Stimulated activated CD4-positive, alpha-beta T cell treated with anti-CD3 and anti-CD28 coated beads, Interleukin-4, amount 100 ng/mL, for 24 hours (primary cell): Measurements from ENCODE around the gene TTLL11.

Source experiments
- DNase-seq: peaks from one replicate; pipeline ENCODE4 v3.0.0-alpha.2; 2020

TTLL11 gene

DNA sequence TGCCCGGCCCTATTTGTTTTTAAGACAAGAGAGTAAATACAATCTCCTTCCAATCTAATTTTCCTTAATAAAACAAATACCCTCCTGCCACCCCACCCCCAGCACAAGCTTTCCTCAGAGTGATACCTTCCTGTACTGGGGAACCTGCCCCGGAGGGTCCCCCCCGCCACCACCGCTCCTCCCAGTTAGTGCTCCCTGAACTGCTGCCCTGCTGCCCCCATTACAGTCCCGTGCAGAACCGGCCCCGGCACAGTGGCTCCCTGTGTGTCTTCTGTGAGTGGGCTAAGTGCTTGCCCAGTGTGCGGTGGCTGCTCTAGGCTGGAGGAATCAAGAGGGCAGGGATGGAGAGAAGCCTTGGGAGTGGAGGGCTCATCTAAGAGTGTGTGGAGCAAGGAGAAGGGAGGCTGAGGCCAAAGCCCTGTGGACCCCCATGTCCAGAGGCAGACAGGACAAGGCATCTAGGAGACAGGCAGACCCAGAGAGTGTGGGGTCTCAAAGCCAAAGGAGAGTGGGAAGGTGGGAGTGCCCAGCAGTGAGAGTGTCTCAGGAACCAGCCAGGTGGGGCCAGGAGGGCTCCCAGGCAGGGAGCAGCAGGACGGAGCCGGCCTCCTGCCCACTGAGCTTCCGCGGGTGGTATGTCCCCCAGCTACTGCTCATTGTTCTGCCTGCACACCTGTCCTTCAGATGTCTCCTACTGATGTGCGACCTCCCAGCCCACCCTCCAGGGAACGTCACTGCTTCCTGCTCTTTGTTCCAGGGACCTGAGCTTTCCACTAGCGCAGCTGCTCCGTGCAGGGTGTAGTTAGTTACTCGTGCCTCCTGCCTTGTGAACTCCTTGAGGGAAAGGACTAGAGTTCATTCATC lies 312.7 kb downstream of the TTLL11 start:
- no peak for DNase-seq

DNA sequence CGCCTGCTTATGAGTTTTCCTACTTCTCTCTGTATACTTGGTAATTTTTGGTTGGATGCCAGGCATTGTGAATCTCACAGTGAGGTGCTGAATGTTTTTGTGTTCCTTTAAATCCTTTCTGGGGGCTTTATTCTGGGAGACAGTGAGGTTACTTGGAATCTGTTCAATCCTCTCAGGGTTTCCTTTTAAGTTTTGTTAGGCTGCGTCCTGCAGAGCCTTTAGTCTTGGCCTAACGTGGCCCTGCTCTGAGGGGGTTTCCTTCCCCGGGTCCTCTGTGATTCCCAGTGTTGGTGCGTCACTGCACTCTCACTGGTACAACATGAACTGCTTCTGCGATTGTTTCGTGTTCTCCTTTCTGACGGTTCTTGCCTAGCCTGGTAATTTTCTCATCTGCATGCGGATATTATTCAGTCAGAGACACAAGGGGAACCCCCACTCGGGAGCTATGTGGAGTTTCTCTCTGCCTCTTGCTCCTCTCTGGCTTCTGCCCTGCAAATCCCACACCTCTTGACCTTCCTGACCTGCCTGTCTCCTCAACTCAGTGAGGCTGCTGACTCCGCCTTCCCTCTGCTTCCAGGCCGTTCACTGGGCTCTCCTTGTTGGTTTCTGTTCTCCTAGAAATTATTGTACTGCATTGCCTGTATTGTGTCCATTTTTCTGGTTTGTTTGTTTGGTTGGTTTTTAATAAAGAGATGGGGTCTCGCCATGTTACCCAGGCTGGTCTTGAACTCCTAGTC lies 313.6 kb downstream of the TTLL11 start:
- DNase-seq = no peak

DNA sequence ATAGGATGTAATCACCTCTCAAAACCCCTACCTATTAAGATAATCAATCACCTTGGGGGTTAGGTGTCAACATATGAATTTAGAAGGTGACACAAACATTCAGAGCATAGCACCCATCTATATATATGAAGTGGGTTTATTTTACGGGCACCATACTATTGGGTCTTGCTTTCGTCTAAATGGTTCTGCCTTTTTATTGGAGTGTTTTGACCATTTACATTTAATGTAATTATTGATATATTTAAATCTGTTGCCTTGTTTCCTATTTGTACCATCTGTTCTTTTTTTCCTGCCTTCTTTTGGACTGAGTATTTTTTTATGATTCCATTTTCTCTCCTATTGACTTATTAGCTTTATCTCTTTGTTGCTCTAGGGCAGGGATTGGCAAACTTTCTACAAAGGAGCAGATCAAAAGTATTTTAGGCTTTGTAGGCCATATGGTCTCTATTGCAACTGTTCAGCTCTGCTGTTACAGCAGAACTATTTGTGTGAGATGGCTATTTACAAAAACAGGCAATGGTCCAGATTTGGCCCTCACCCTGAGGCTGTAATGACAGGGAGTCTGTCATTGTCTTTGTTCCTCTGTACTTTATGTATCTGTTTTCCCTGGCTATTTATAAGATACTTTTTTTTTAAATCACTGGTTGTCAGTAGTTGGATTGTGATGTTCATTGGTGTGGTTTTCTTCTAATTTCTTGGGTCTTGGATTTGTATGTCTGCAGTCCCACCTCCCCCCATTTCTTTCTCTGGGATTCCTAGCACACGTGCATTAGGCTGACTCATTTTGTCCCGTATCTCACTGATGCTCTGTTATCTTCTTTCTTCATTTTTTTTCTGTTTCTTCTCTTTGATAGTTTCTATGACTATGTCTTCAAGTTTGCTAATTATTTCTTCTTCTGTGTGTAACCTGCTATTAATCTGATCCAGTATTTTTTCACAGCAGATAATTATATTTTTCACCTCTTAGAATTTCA lies 314.6 kb downstream of the TTLL11 start:
- DNase-seq = no peak

DNA sequence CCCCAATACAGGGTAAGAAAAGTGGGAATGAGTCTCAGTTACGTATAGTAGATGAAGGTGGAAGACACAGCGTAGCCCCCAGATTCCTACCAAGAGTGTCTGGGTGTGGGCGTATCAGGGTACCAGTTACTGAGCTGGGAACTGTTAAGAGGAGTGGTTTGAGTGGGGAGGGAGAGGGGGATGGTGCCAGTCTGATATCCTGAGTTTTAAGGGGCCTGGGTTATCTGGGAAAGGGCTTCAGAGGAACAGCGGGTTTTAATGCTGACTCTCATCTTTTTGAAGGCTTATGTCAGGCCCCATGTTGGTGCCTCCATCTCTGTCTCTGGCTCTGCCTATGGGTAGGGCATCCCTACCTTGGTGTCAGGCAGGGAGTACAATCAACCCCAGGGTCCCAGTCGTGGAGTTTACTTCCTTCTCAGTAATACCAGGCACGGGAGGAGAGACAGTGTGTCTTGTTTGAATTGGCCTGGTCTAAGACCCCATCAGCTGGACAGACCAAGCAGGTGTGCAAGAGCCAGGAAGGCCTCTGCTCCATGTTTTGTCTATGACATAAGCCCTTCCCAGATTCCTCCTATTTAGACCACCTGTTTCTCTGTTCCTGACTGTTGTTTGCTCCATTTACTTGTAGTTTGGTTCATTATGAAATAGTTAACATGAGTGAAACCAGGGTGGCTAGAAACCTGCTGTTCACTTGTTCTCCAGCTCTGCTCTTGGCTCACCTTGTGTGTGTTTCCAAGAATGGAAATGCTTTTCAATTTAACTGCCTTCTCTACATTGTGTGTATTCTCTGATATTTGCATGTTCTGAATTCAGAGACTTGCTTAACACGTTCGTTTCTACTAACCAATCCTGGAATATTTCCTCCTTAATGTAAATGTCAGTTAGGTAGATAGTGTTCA lies 316.1 kb downstream of the TTLL11 start:
- DNase-seq = no peak

DNA sequence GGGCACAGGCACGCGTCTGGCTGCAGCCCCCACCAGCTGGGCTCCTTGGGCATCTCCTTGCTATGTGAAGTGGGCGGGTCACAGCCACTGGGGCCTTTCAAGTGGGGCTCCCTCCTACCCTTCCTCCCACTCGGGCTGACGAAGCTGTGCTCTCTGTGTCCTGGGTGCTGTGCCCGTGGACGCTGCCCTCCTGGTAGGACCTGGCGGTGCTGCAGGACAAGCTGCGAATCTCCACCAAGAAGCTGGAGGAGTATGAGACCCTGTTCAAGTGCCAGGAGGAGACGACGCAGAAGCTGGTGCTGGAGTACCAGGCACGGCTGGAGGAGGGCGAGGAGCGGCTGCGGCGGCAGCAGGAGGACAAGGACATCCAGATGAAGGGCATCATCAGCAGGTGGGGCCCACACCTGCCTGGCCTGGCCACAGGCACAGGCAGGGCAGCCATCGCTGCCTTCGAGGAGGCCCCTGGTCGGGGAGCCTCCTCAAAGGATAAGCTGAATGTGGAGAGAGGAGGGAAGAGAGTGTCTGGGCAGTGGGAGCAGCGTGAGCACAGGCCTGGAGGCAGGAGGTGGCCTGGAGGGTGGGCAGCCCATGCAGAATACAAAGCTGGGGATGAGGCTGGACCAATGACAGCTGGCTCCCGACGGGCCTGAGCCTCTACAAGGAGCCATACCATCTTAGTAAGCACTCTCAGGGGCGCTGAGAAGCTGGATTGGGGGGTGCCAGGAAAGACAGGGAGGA lies 316.9 kb downstream of the TTLL11 start:
- DNase-seq = no peak

DNA sequence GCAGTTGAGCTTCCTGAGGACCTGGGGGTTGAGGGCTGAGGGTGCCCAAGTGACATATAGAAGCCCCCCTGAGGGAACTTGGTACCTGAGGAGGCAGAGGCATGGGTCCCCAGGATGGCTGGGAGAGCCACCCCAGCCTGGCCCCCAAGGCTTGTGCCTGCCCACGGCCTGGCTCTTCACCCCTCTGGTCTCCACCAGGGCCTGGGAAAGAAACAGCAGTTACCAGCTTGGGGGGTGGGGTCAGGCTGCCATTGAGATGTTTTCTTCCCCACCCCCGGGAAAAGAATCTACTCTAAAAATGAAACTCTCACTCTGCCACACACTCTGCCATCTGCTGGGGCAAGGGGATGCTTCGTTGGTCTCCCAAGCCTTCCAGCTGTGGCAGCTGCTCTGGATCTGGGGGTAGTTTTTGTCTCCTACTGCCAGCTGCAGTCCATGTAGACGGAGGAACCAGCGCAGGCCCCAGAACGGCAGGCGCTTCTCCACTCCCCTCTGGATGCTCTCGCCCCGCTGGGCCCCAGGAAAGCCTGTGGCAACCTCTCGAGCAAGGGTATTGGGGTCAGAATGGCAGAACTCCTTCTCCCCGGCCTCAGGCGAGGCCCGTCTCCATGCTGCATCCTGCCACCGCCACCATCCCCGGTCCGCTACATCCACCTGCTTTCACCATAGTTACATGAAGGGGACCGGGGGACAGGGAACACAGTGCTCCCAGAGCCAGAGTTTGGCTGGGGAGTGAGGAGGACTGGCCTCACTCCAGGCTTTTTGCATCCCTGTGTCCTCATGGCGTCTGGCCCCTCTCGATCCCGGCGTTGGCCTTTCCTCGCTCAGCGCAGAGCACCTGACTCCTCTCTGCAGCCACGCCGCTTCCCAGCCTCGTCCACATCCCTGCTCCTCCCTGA lies 318.1 kb downstream of the TTLL11 start:
- no peak for DNase-seq

DNA sequence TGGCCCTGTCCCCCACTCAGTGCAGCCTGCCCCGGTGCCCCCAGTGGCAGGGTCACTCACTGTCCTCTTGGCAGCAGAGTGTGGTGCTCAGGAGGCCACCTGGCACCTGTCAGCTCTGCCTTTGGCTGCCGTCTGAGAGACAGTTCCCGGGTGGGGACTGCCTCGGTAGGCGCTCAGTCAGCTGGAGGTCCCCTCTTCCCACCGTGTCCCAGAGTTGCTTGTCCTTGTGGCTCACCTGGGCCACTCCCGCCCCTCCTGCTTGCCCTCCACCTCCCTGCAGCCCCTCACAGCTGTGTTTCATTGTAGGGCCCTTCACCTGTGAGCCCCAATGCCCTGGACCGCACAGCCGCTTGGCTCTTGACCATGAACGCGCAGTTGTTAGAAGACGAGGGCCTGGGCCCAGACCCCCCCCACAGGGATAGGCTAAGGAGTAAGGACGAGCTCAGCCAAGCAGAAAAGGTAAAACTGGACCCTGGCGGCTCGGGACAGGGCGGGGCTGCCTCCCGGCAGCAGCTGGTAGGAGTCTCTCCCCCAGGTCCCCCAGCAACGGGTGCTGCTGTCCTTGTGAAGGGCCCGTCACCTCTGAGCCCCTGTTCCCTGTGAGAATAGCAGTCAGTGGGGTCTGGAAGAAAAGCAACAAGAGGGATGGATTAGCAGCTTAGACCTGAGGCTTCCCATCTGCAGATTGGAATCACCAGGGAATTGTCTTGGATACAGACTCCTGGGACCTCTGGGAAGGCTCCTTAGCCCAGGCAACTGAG lies 319.0 kb downstream of the TTLL11 start:
- no peak for DNase-seq

DNA sequence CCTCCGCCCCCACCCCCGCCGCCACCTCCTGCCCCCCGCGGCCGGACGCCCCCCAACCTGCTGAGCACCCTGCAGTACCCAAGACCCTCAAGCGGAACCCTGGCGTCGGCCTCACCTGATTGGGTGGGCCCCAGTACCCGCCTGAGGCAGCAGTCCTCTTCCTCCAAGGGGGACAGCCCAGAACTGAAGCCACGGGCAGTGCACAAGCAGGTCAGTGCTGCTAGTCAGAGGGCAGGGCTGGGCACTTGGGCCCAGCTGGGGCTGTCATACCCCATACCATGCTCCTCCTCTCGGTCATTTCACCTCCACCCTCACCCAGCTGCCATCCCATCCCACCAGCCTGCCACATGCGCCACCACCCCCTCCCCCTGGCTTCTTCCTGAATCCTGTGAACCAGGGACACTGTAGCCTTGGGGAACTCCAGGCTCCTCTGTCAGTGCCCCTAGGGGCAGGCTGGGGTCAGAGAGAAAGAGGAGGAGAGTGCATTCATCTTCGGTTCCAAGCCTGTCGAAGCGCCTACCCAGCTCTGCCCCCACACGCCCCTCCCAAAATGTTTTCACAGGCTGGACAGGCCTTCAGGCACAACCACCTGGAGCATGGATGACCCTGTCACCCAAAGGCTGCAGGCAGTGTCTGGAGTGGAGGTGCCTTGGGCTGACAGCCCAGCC lies 319.7 kb downstream of the TTLL11 start:
- no peak for DNase-seq

DNA sequence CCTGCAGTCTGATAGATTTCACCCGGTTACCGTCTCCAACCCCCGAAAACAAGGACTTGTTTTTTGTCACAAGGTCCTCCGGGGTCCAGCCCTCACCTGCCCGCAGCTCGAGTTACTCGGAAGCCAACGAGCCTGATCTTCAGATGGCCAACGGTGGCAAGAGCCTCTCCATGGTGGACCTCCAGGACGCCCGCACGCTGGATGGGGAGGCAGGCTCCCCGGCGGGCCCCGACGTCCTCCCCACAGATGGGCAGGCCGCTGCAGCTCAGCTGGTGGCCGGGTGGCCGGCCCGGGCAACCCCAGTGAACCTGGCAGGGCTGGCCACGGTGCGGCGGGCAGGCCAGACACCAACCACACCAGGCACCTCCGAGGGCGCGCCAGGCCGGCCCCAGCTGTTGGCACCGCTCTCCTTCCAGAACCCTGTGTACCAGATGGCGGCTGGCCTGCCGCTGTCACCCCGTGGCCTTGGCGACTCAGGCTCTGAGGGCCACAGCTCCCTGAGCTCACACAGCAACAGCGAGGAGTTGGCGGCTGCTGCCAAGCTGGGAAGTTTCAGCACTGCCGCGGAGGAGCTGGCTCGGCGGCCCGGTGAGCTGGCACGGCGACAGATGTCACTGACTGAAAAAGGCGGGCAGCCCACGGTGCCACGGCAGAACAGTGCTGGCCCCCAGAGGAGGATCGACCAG lies 320.4 kb downstream of the TTLL11 start:
- no peak for DNase-seq
